Upper lobe of right lung (tissue), 1 donor: ENCODE measurements around the gene KRT79. TPM values are rescaled to one million over a fixed set of nuclear protein-coding genes. Genes with fewer than 3 reads are reported as not detected.
A peak's percentile ranks its signal among the peaks of the same experiment; 100 is the strongest.

Experiments
- ATAC-seq: fragments of 200-7000 bp; cut with Tn5 transposase; one replicate; pipeline ENCODE4 v1.9.1; 2020; ENCODE audit warnings: mild to moderate bottlenecking, moderate library complexity
- DNase-seq: peaks from one replicate; pipeline ENCODE4 v3.0.0-alpha.2; 2020
- H3K27ac ChIP-seq: fragments of 200-600 bp; one replicate; pipeline ENCODE4 v1.8.0; 2022
- H3K27me3 ChIP-seq: fragments of 200-600 bp; one replicate; pipeline ENCODE4 v1.8.0; 2022; ENCODE audit warnings: mild to moderate bottlenecking
- H3K36me3 ChIP-seq: fragments of 200-600 bp; one replicate; pipeline ENCODE4 v1.8.0; 2022
- H3K4me1 ChIP-seq: fragments of 200-600 bp; one replicate; pipeline ENCODE4 v1.8.0; 2022
- H3K4me3 ChIP-seq: fragments of 200-600 bp; one replicate; pipeline ENCODE4 v1.8.0; 2022; ENCODE audit warnings: mild to moderate bottlenecking
- H3K9me3 ChIP-seq: fragments of 200-600 bp; one replicate; pipeline ENCODE4 v1.8.0; 2022
- intact Hi-C: fragments of 100-400 bp; cut with DNase I; formaldehyde crosslinking; loops from one replicate; pipeline ENCODE4 v1.11.0; 2022
- total RNA-seq: library from RNA; stranded (reverse); fragmentation: NEBNext Ultra II Directional; extraction: Animal tissue kit (Norgen Biotek cat#: 25700); gene quantifications from one replicate; pipeline ENCODE4 v1.2.1, GENCODE V29; 2021
- TF ChIP-seq, protein P1 (sequence below): fragments of 200-600 bp; IDR thresholded peaks from one replicate; pipeline ENCODE4 v1.8.0; 2022; ENCODE audit warnings: antibody characterized with exemption
- donor health status: DM: no; HTN: yes; CAD: no; lungs with severe emphysema.

Gene KRT79
- total RNA-seq, 1 donor from 2014 or later: 5.4 TPM

DNA sequence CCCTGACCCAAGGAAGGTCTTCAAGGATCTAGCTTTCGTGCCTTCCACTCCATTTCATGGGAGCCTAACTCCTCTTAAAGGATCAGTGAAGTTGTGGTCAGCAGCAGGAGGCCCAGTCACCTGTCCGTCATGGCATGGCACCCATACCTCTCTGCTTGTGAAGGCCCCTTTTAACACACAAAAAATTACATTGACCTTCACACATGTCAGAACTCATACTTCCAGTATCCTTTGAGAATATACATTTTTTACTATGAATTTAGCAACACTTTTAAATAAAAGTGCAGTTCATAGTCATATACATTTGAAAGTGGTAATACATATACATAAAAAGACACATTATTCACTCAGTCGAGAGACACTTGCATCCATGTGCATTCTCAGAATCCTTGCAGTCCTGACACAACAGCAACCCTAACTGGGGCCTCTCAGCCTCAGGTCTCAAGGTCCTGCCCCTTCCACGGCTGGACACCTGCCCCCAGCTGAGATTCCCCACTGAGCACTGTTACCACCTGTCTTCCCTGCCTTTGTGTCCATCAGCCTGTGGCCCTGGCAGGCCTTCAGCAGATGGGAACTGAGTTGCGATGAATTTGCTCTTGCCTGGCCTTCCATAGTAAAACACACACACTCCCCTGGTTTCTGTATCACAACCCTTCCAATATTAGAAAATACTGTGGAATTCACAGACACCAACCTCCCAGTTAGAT lies 34.5 kb downstream of the KRT79 start:
- no peak overlapping the region for H3K27ac ChIP-seq
- TF ChIP-seq, protein P1, sequence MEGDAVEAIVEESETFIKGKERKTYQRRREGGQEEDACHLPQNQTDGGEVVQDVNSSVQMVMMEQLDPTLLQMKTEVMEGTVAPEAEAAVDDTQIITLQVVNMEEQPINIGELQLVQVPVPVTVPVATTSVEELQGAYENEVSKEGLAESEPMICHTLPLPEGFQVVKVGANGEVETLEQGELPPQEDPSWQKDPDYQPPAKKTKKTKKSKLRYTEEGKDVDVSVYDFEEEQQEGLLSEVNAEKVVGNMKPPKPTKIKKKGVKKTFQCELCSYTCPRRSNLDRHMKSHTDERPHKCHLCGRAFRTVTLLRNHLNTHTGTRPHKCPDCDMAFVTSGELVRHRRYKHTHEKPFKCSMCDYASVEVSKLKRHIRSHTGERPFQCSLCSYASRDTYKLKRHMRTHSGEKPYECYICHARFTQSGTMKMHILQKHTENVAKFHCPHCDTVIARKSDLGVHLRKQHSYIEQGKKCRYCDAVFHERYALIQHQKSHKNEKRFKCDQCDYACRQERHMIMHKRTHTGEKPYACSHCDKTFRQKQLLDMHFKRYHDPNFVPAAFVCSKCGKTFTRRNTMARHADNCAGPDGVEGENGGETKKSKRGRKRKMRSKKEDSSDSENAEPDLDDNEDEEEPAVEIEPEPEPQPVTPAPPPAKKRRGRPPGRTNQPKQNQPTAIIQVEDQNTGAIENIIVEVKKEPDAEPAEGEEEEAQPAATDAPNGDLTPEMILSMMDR: no peak

DNA sequence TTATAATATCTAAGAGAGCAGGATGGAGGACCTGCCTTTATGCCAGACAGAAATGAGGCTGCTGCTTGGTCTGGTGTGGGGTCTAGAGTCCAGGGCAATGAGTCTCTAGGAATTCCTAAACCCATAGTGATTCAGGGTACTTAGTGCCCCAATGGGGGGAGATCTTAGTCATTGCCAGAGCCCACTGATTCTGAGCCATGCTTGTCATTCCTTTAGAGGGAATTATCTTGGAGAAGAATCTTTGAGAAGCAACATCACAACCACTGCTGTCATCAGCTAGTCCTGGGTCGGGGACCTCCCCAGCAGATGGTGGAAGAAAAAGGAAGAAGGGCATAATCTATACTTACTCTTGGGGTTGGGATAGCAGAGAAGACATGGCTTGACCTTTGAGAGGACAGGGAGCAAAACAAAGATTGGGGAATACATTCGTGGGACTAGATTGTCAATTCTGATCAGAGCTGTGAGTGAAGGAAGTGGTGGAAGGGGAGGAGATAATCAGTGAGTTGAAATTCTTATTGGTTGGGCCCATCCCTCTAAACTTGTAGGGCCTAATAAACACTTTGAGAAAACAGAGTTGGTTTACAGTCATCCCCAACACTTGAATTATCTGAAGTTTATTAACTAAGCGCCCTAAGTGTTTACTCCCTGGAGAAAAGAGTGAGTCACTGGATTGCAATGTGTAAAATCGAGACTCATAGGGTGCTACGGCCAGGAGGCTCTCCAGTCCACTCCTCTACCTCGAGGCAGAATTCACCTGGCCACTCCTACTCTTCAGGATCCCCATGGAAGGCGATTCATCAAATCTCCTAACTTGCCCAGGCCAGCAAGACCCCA lies 35.2 kb downstream of the KRT79 start:
- DNase-seq (peak; percentile 43), ATAC-seq (peak; percentile 82)
- peaks cover 11% of the 10 kb centered on the region for H3K4me1 ChIP-seq
- H3K9me3 ChIP-seq: no peaks in the 10 kb centered on the region
- no peak overlapping the region for H3K27ac ChIP-seq
- no peak overlapping the region for H3K4me3 ChIP-seq
- TF ChIP-seq, protein P1: no peak
- H3K27me3 ChIP-seq: peaks cover 13% of the 10 kb centered on the region
- no peaks in the 10 kb centered on the region for H3K36me3 ChIP-seq
- intact Hi-C loops: no loop called here

More for the DNA sequence above, 34.5 kb downstream of the KRT79 start:
- intact Hi-C loops: no loop called here
- Histone ChIP-seq H3K36me3 (no peaks in the 10 kb centered on the region), H3K27me3 (peaks cover 5% of the 10 kb centered on the region), H3K4me1 (peaks cover 11% of the 10 kb centered on the region), H3K9me3 (no peaks in the 10 kb centered on the region), H3K4me3 (no peak overlapping the region)
- ATAC-seq: no peak
- DNase-seq: peak; percentile 26

DNA sequence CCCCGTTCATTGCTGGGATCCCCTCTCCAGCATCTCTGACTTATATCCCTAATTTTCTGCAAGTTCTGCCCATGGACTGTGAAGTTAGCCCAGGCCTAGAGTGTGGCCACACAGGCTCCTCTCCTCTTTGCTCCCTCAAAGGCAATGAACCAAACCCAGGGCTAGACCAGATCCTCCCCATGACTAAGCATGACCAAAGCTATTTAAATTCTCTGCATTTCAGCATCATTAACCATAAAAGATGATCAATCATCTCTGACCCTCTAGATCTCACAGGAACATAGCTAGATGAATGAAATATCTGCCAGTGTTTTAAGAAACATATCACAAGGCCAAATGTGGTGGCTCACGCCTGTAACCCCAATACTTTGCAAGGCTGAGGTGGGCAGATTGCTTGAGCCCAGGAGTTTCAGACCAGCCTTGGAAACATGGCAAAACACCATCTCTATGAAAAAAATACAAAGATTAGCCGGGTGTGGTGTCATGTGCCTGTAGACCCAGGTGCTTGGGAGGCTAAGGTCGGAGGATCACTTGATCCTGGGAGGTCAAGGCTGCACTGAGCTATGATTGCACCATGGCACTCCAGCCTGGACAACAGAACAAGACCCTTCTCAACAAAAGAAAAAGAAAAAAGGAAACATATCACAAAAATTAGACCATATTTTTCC lies 36.0 kb downstream of the KRT79 start:
- Histone ChIP-seq H3K36me3 (no peaks in the 10 kb centered on the region), H3K27ac (no peak overlapping the region), H3K4me1 (peaks cover 11% of the 10 kb centered on the region), H3K9me3 (no peaks in the 10 kb centered on the region), H3K4me3 (no peak overlapping the region), H3K27me3 (peaks cover 15% of the 10 kb centered on the region)
- intact Hi-C loops: no loop called here
- ATAC-seq (no peak), DNase-seq (peak; percentile 2)
- TF ChIP-seq, protein P1: no peak

DNA sequence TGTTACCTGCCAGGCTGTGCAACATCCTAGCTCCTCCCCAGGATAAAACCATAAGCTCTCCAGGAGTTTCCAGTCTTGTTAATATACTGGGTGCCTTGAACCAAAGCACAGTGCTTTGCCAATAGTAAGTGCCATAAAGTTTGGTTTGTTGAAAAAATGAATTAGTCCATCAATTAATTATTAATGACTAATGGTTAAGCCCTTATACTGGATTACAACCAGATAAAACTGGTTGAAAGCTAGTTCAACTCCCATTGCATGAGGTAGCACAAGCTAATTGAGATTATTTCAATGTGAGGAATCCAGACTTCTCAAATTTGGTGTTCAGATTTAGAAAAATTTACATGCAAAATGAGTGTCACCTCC lies 36.6 kb downstream of the KRT79 start:
- Histone ChIP-seq H3K9me3 (no peaks in the 10 kb centered on the region), H3K4me1 (peaks cover 11% of the 10 kb centered on the region), H3K27ac (no peak overlapping the region), H3K27me3 (peaks cover 18% of the 10 kb centered on the region), H3K4me3 (no peak overlapping the region), H3K36me3 (no peaks in the 10 kb centered on the region)
- TF ChIP-seq, protein P1: no peak
- intact Hi-C loops: no loop called here
- no peak for ATAC-seq
- DNase-seq: no peak

DNA sequence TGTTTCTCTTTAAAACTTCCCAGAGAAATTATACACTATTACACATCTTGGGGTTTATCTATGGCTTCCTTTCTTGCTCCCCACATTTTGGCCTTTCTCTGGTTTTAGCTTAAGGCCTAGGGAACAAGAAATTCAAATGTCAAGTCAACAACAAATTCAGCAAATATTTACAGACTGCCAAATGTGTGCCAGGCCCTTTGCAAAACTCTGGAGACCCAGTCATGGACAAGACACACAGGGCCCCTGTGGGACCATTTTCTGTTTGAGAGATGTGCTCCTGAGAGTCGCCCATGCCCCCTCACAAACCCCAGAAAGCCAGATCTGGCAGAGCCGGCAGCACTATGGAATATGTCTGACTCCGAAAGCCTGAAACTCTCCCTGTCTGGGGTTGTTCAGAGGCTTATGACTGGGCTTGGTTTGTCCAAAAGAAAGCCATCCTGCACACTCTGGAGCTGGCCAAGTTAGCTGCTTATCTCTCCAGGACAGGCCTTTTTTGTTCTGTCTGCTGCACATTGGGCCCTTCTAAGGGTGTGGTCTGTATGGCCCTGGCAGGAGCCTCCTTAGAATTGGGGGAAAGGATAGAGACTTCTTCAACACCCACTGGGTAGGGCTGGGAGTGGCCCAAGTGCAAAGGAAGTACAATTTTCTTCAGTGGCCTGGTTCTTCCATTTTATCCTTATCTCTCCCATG lies 37.1 kb downstream of the KRT79 start:
- peaks cover 23% of the 10 kb centered on the region for H3K27me3 ChIP-seq
- H3K9me3 ChIP-seq: no peaks in the 10 kb centered on the region
- TF ChIP-seq, protein P1: no peak
- H3K4me3 ChIP-seq: no peak overlapping the region
- H3K4me1 ChIP-seq: peaks cover 11% of the 10 kb centered on the region
- DNase-seq (peak; percentile 15), ATAC-seq (no peak)
- H3K36me3 ChIP-seq: no peaks in the 10 kb centered on the region
- no peak overlapping the region for H3K27ac ChIP-seq
- intact Hi-C loops: no loop called here
